Osteocyte (in vitro differentiated cells): ENCODE results near the gene SYNJ2. TPM values are rescaled to one million over a fixed set of nuclear protein-coding genes. Genes with fewer than 3 reads are reported as not detected.

Experiments
- DNase-seq: peaks from one replicate; pipeline ENCODE4 v3.0.0; 2021; ENCODE audit warnings: mixed read lengths; ENCODE audit not compliant: unreplicated experiment; ENCODE audit errors: extremely low spot score
- H3K27ac Mint-ChIP-seq: one replicate; pipeline ENCODE4 v1.8.0; 2021; ENCODE audit warnings: mild to moderate bottlenecking, mixed read lengths; ENCODE audit not compliant: unreplicated experiment
- H3K27me3 Mint-ChIP-seq: one replicate; pipeline ENCODE4 v1.8.0; 2021; ENCODE audit warnings: mixed read lengths; ENCODE audit not compliant: unreplicated experiment
- H3K36me3 Mint-ChIP-seq: one replicate; pipeline ENCODE4 v1.8.0; 2021; ENCODE audit warnings: mixed read lengths; ENCODE audit not compliant: unreplicated experiment
- H3K4me1 Mint-ChIP-seq: one replicate; pipeline ENCODE4 v1.8.0; 2021; ENCODE audit warnings: mixed read lengths; ENCODE audit not compliant: unreplicated experiment
- H3K4me3 Mint-ChIP-seq: one replicate; pipeline ENCODE4 v1.8.0; 2021; ENCODE audit warnings: mild to moderate bottlenecking, moderate library complexity, mixed read lengths; ENCODE audit not compliant: unreplicated experiment
- H3K9me3 Mint-ChIP-seq: one replicate; pipeline ENCODE4 v1.8.0; 2021; ENCODE audit warnings: mixed read lengths; ENCODE audit not compliant: unreplicated experiment
- total RNA-seq: library from RNA; stranded (reverse); gene quantifications from 2 replicates; pipeline ENCODE4 v1.2.1, GENCODE V29; 2021
- TF ChIP-seq, protein P1 (sequence below): fragments of 200-600 bp; sonication (generic); IDR thresholded peaks from 2 replicates; pipeline ENCODE4 v1.5.0; 2021; ENCODE audit warnings: antibody characterized with exemption, mild to moderate bottlenecking, moderate library complexity

The SYNJ2 gene
- total RNA-seq, 1 donor from 2014 or later = 94.5 TPM

DNA sequence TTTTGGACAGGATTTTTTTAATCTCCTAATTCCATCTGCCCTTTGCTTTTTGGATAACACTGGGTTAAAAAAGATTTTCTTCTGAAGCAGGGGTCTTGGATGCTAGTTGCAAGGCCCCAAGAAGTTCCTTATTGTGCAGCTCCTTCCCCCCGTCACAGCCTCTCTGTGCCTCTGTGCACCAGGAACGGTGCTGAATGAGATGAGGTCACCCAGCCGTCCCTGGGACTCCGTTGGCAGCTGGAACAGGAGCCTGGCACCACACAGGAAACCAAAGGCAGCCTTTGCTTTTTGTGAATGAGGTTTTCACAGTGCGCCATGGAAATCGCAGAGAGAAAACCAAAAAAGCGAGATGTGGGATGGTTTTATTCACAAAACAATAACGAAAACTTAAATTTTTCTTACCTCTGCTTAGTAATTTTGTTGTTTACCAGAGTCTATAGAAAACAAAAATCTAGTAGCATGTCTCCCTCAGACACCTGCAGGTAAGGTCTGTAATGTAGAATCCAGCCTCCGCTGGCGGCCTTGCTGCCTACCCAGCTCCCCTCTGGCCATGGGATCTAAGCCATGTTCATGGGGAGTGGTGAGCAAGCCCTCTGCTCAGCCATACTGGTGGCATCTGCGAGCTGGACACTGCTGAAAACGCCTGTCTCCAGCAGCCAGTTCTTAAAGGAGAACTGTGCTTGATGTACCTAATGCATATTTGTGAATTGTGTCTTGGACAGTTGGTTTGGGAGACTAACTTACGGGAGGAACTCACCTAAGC lies 40.4 kb upstream of the SYNJ2 start:
- H3K4me1 Mint-ChIP-seq = no peaks in the 10 kb centered on the region

DNA sequence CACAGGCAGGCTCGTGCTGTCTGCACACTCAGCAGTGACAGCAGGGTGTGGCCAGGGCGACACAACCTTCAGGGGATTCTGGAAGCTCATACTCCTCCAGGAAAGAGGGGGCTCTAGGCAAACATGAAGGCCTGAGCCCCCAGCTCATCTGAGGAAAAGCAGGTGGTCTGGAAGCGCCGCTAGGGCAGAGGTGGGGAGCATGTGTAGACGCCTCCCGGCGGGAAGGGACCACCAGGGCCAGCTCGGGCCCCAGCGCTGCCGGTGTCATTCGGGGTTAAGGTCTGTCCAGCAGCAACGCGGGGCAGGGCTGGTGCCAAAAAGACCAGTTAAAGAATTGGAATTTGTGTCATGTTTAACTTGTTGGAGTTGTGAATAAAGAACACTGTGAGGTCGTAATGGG lies 39.3 kb upstream of the SYNJ2 start:
- Mint-ChIP-seq H3K4me1 (no peaks in the 10 kb centered on the region), H3K4me3 (no peak overlapping the region), H3K27me3 (no peaks in the 10 kb centered on the region), H3K27ac (no peak overlapping the region), H3K9me3 (peaks cover 2% of the 10 kb centered on the region), H3K36me3 (peaks cover 68% of the 10 kb centered on the region)
- TF ChIP-seq, protein P1, sequence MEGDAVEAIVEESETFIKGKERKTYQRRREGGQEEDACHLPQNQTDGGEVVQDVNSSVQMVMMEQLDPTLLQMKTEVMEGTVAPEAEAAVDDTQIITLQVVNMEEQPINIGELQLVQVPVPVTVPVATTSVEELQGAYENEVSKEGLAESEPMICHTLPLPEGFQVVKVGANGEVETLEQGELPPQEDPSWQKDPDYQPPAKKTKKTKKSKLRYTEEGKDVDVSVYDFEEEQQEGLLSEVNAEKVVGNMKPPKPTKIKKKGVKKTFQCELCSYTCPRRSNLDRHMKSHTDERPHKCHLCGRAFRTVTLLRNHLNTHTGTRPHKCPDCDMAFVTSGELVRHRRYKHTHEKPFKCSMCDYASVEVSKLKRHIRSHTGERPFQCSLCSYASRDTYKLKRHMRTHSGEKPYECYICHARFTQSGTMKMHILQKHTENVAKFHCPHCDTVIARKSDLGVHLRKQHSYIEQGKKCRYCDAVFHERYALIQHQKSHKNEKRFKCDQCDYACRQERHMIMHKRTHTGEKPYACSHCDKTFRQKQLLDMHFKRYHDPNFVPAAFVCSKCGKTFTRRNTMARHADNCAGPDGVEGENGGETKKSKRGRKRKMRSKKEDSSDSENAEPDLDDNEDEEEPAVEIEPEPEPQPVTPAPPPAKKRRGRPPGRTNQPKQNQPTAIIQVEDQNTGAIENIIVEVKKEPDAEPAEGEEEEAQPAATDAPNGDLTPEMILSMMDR = no peak
- DNase-seq = no peak

More for the DNA sequence above, 40.4 kb upstream of the SYNJ2 start:
- no peak overlapping the region for H3K4me3 Mint-ChIP-seq
- DNase-seq = no peak
- TF ChIP-seq, protein P1 = no peak
- H3K9me3 Mint-ChIP-seq = no peaks in the 10 kb centered on the region
- H3K27ac Mint-ChIP-seq = no peak overlapping the region
- peaks cover 63% of the 10 kb centered on the region for H3K36me3 Mint-ChIP-seq
- H3K27me3 Mint-ChIP-seq = no peaks in the 10 kb centered on the region

DNA sequence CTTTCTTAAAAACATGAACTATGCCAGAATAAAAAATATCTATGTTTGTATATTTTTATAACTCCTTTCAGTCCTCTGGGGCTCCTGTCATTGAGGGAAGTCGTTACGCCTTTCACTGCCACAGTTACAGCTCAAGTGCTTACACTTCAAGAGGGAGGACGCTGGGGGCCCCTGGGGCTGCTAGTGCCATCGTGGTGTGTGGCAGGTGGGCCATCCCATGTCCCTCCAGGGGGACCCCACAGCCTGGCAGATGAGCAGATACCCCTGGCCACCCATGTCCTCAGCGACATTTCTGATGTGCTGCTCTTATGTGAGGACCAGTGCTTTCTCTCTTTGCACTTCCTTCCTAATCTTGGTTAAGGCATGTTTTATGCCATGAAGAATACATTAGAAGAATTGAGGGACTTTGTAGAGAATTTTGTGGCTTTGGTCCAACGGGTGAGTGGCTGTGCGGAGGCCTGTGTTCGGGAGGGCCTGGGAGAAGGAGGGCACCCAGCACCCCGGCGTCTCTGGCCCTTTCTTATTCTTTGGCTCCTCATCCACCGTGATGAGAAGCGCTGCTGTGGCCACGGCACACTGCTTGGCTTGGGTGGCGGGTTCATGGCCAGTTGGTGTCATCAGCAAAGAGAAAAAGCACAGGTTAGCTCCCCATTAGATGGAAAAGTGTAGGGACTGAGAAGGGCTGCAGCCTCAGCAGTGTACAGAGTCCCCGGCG lies 38.3 kb upstream of the SYNJ2 start:
- Mint-ChIP-seq H3K9me3 (peaks cover 8% of the 10 kb centered on the region), H3K27me3 (no peaks in the 10 kb centered on the region), H3K27ac (no peak overlapping the region), H3K4me3 (no peak overlapping the region), H3K36me3 (peaks cover 72% of the 10 kb centered on the region), H3K4me1 (no peaks in the 10 kb centered on the region)
- TF ChIP-seq, protein P1 = no peak
- no peak for DNase-seq

DNA sequence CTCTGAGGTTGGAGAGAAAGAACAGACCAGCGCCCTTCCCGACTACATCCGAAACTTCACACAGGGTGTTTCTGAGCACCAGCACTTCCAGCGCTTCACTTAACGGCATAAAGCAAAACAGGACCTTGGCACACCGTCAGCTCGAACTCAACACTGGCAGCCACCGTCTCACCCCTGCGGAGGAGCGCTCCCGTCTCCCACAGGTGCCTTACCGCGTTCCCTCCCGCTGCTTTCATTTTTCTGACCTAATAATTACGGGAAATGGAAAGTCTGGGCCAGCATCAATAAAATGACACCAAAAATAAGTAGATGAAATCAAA lies 37.7 kb upstream of the SYNJ2 start:
- DNase-seq = no peak
- Mint-ChIP-seq H3K27ac (no peak overlapping the region), H3K4me3 (no peak overlapping the region), H3K9me3 (peaks cover 13% of the 10 kb centered on the region), H3K36me3 (peaks cover 72% of the 10 kb centered on the region), H3K4me1 (no peaks in the 10 kb centered on the region), H3K27me3 (no peaks in the 10 kb centered on the region)
- TF ChIP-seq, protein P1 = no peak
